Skeletal muscle satellite cell (primary cell): ENCODE data around the gene SDK2.

ENCODE experiments used
- H3K27me3 ChIP-seq: 2 replicates; pipeline ENCODE4 v1.7.0; 2013; ENCODE audit warnings: low read length; ENCODE audit not compliant: control insufficient read depth, insufficient read depth
- H3K36me3 ChIP-seq: 2 replicates; pipeline ENCODE4 v1.7.0; 2013; ENCODE audit warnings: mild to moderate bottlenecking, control low read depth, low read length; ENCODE audit not compliant: insufficient read depth
- H3K4me1 ChIP-seq: 2 replicates; pipeline ENCODE4 v1.7.0; 2013; ENCODE audit warnings: low read length; ENCODE audit not compliant: control insufficient read depth, insufficient read depth
- H3K4me2 ChIP-seq: 2 replicates; pipeline ENCODE4 v1.7.0; 2013; ENCODE audit warnings: mild to moderate bottlenecking, low read length
- H3K4me3 ChIP-seq: 2 replicates; pipeline ENCODE4 v1.7.0; 2013; ENCODE audit warnings: low read length
- H3K9ac ChIP-seq: 2 replicates; pipeline ENCODE4 v1.7.0; 2013; ENCODE audit warnings: mild to moderate bottlenecking, low read depth, low read length, moderate library complexity
- H3K9me3 ChIP-seq: replicated peaks from 2 replicates; pipeline ENCODE4 v1.7.0; 2013; ENCODE audit warnings: mild to moderate bottlenecking, control low read depth, low read length

The SDK2 gene

GRCh38 chr17:73679476-73679875 is 35.2 kb upstream of the SDK2 start:
- Histone ChIP-seq H3K4me2 (no peak overlapping the region), H3K4me3 (no peak overlapping the region), H3K4me1 (no peaks in the 10 kb centered on the region), H3K36me3 (no peaks in the 10 kb centered on the region), H3K9ac (no peak overlapping the region), H3K27me3 (no peaks in the 10 kb centered on the region), H3K9me3 (no peaks in the 10 kb centered on the region)

- no peak overlapping the region for H3K4me2 ChIP-seq
- H3K4me3 ChIP-seq, result no peak overlapping the region
- H3K27me3 ChIP-seq, result no peaks in the 10 kb centered on the region
- H3K9me3 ChIP-seq, result no peaks in the 10 kb centered on the region
- no peaks in the 10 kb centered on the region for H3K36me3 ChIP-seq
- H3K9ac ChIP-seq, result no peak overlapping the region
- H3K4me1 ChIP-seq, result no peaks in the 10 kb centered on the region
These were observed 34.8 kb upstream of the SDK2 start for GRCh38 chr17:73678999-73679398.

GRCh38 chr17:73669771-73670170 is 25.5 kb upstream of the SDK2 start:
- H3K4me1 ChIP-seq, result no peaks in the 10 kb centered on the region
- H3K27me3 ChIP-seq, result no peaks in the 10 kb centered on the region
- no peak overlapping the region for H3K4me3 ChIP-seq
- no peak overlapping the region for H3K4me2 ChIP-seq
- H3K9ac ChIP-seq, result no peak overlapping the region
- H3K9me3 ChIP-seq, result no peaks in the 10 kb centered on the region
- H3K36me3 ChIP-seq, result no peaks in the 10 kb centered on the region

DNA sequence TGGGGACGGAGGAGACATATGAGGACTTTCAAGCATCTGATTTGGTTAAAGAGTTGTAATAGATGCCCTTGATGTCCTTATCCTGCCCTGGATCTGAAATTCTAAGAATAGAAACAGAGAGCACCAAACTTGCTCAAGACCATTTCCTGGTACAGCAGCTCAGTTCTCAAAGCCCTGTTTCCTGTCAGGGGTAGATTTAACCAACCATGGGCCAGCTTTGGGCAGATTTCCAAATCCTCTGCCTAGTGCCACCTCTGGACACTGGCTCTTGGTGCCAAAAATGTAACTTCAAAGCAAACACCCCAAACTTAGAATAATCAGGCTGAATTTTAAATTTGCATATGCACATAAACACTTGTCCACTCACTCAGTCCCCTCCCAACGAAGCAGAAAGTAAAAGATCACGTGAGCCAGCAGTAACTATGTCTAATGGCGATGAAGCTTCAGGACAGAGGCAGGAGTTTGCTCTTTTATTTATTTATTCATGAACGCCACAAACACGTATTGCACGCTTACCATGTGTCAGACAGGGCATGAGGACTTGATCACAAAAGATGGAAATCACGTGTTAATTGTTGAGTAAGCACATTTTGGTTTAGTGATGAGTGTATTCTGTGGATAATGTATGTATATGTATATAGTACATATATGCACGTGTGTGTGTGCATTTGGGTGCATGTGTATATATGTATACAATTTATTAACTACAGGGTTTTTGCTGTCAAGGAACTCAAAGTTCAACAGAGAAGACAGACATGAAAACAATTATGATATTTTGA is 23.1 kb upstream of the SDK2 start:
- Histone ChIP-seq H3K9me3 (no peaks in the 10 kb centered on the region), H3K36me3 (no peaks in the 10 kb centered on the region), H3K4me3 (no peak overlapping the region), H3K9ac (no peak overlapping the region), H3K4me2 (no peak overlapping the region), H3K27me3 (no peaks in the 10 kb centered on the region), H3K4me1 (no peaks in the 10 kb centered on the region)

- Histone ChIP-seq H3K27me3 (no peaks in the 10 kb centered on the region), H3K36me3 (no peaks in the 10 kb centered on the region), H3K9me3 (no peaks in the 10 kb centered on the region), H3K4me1 (no peaks in the 10 kb centered on the region), H3K9ac (no peak overlapping the region), H3K4me2 (no peak overlapping the region), H3K4me3 (no peak overlapping the region)
These were observed 19.4 kb upstream of the SDK2 start for GRCh38 chr17:73663614-73664013.

DNA sequence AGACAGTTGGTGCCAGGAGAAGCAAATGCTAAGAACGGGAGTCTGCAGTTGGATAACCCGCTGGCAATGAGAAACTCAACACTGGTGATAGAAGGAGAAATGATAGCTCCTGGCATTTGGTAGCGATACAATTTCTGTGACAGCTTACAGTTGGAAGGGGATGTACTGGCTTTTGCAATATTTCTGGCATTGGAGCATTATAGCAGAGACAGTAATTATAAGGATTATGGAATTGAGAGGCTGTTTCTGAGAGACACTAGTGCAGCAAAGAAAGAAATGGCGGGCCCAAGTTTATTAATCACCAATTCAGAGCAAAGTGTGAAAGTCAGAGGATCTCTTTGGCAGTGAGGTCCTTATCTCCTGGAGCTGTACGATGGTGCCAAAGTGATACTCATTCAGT is 16.1 kb upstream of the SDK2 start:
- Histone ChIP-seq H3K9me3 (no peaks in the 10 kb centered on the region), H3K4me3 (no peak overlapping the region), H3K4me1 (no peaks in the 10 kb centered on the region), H3K27me3 (no peaks in the 10 kb centered on the region), H3K4me2 (no peak overlapping the region), H3K9ac (no peak overlapping the region), H3K36me3 (no peaks in the 10 kb centered on the region)

DNA sequence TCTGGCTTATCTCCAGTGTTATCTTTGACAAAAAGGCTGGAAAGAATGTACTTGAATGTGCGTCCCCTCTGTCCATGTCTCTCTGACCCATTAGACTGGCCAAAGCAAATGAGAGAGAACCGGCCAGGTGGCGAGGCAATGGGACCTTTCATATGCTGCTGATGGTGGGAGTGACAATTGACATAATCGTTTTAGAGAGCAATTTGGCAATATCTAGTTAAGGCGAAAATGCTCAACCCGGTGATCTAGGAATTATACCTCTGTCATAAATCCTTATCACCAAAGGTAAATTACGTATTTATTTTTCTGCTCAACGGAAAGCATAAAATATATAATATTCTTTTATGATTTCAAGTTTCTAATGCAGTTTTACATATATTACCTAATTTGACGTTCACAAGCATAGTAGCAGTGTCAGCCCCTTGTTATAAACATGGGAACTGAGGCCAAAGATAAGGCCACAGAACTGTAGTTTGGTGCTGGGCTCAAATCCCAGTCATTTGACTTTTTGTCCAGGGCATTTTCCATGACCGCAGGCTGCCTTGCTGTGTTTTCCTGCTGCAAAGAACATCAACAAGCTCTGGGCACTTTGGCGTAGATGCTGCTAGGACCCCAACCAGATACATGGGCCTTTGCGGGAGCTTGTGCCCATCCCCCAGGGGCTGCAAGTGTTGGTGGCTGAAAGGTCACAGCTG is 14.7 kb upstream of the SDK2 start:
- H3K27me3 ChIP-seq, result no peaks in the 10 kb centered on the region
- H3K9me3 ChIP-seq, result no peaks in the 10 kb centered on the region
- H3K4me3 ChIP-seq, result no peak overlapping the region
- H3K9ac ChIP-seq, result no peak overlapping the region
- H3K4me2 ChIP-seq, result no peak overlapping the region
- no peaks in the 10 kb centered on the region for H3K4me1 ChIP-seq
- H3K36me3 ChIP-seq, result no peaks in the 10 kb centered on the region

DNA sequence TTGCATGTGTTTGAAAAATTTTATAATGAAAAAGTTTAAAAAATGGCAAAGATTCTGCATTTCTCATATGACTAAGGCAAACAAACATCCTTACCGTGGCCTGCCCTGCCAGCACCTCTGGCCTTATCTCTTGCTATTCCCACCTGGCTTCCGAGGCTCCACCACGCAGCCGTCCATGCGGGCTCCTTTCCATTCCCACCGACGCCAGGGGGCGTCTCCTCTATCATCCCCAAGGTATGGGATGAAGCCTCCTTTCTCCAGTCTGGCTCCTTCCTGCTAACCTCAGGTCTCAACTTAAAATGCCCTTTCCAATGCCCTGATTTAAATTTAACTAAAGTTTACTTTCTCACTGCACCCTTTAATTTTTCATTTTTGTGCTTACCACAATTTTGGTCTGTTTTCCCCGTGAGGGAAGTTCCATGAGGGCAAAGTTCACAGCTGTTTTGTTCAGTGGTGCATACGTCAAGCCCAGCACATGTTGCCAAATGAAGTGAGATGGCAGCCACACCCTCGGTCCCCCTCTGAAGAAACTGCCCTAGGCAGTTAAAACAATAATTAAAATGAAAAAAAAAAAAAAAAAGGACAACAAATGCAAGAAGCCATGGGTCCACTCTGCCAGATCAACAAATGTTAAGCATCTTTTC is 13.3 kb upstream of the SDK2 start:
- Histone ChIP-seq H3K4me3 (no peak overlapping the region), H3K36me3 (no peaks in the 10 kb centered on the region), H3K9ac (no peak overlapping the region), H3K9me3 (no peaks in the 10 kb centered on the region), H3K4me1 (no peaks in the 10 kb centered on the region), H3K27me3 (no peaks in the 10 kb centered on the region), H3K4me2 (no peak overlapping the region)

GRCh38 chr17:73654241-73654640 is 10.0 kb upstream of the SDK2 start:
- H3K9me3 ChIP-seq, result no peaks in the 10 kb centered on the region
- H3K4me1 ChIP-seq, result no peaks in the 10 kb centered on the region
- H3K9ac ChIP-seq, result no peak overlapping the region
- H3K4me3 ChIP-seq, result no peak overlapping the region
- no peaks in the 10 kb centered on the region for H3K27me3 ChIP-seq
- H3K36me3 ChIP-seq, result no peaks in the 10 kb centered on the region
- H3K4me2 ChIP-seq, result no peak overlapping the region

- Histone ChIP-seq H3K27me3 (no peaks in the 10 kb centered on the region), H3K9me3 (no peaks in the 10 kb centered on the region), H3K4me2 (no peak overlapping the region), H3K4me3 (no peak overlapping the region), H3K4me1 (no peaks in the 10 kb centered on the region), H3K36me3 (no peaks in the 10 kb centered on the region), H3K9ac (no peak overlapping the region)
These were observed 9.6 kb upstream of the SDK2 start for GRCh38 chr17:73653810-73654209.

DNA sequence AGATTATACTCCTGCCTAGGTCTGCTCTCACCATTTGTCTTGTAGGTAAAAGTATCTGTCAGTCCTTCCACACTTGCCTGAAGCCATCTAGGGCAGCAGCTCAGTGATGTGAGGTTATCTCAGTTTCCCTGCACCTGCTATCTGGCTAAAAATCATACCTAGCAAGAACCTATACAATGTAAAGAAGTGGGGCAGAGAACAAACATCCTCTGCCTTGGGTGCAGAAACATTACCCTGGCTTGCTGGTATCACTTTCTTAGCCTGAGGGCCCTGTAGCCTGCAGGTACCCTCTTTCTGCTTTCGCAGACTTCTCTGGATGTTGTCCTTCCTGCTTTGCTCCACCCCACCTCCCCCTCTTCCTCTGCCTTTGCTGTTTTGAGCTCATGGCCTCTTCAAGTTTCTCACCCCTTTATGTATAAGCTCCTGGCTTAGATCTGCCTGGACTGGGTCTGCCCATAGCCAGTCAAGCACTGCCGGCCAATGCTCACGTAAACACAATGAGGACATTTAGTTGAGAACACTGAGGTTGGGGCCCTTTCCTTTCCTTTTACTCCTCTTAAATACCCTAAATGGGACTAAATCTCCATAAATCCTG is 8.7 kb upstream of the SDK2 start:
- Histone ChIP-seq H3K9ac (no peak overlapping the region), H3K27me3 (no peaks in the 10 kb centered on the region), H3K4me1 (no peaks in the 10 kb centered on the region), H3K4me3 (no peak overlapping the region), H3K36me3 (no peaks in the 10 kb centered on the region), H3K4me2 (no peak overlapping the region), H3K9me3 (no peaks in the 10 kb centered on the region)
